Measurements from ENCODE around the gene JARID2.
"Not testable (repeated sequence)": the region's sequence is repeated elsewhere in the genome, so short reads cannot be mapped to it uniquely, and the experiment has no call there.

Gene JARID2

DNA sequence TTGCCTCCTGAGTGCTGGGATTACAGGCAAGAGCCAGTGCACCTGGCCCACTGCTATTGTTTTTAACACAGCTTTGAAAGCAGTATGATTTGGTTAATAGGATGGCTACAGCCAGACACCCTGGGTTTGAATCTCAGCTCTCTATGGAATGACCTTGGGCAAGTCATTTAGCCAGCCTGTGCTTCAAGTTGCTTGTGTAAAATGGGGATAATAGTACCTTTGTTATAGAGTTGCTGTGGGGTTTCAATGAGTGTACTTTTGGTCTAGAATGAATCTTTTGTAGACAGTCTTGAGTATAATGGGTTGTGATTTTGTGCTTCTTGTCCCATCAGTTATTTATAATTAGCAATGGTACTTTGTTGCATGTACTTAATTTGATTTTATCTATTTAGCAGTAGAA lies 70.9 kb downstream of the JARID2 start:
- DNase-seq, result no peak

DNA sequence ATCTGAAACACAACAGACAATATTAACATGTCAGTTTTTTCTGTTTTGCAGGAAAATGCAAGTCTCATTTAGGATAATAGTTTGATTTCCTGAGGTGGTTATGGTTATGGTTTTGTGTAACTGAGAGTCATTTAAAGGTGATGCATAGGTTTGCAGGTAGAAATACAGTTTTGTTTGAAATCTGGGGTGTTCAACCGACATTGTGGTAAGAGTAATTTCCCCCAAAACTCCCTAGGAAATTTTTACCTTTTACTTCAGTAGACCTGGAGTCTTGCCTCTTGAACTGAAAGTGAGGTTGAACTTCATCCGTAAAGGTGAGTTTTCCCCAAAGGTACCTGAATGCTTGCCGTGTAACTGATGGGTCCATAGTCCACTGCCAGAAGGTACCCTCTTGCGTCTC lies 71.4 kb downstream of the JARID2 start:
- no peak for DNase-seq

DNA sequence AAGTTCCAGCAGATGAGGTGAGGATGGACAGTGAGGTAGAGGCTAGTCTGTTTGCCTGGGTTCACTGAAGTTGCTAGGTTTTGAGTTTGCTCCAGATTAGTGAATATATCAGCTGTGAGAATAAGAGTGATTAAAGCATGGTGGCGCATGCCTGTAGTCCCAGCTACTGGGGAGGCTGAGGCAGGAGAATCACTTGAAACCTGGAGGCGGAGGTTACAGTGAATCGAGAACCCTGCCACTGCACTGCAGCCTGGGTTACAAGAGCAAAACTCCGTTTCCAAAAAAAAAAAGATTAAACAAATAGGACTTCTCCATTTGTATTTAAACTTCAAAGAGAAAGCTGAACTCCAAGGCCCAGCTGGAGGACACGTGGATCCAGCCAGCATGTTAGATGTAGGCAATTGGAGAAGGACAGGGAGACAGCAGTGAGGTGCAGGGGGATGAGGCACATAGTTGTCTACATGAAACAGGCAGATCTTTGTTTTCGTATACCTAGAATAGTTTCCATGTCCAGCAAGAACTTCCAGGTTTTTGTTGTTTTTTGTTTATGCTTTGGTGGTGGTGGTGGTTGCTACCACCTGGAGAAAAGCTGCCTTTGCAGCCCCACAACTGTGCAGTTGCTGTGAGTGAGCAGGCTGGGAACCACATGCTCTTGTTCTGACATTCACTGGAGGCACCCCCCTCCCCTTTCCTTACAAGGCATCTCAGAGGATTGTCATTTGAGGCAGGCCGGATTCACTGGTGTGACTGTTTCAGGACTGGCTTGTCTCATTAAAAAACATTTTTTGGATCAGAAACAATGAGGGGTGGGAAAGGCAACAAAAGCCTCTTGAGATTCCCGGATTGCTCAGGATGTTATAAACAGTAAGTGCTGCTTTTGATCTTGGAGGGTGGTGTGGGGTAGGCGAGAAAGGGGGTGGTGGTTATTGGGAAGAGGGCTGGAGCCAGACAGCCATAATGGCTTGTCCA lies 72.3 kb downstream of the JARID2 start:
- no peak for DNase-seq

DNA sequence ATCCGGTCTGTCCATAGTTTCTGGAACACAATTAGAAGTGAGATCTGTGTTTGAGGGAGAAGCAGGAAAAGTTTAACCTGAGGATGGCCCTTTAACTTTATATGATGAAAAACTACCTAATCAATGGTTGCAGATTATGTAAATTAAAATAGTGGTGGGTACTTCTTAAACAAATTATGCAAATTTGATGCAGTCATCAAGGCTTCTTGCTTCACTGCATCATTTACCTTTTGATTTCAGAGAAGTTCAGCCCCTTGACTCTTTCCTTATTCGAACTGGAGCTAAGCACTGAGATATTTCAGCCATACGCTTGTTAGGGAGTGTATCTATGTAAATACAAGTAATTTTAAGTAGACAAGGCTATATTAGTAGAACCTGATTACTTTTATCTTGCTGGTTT lies 73.8 kb downstream of the JARID2 start:
- no peak for DNase-seq

DNA sequence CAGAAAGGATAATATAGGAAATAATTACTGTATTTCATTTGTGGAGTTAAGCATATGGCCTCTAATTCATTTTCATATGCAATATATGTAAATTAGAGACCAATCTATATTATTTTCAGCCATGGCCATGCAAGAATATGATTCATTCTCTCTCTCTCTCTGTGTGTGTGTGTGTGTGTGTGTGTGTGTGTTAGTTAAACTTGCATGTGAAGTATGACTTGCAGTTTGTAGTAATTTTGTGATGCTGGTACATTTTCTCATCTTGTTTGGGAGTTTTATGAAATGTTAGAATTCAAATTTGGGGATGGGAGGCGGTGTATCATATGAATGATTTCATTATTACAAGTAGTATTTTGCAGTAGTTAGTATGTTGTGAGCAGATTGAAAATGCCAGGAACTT lies 74.8 kb downstream of the JARID2 start:
- DNase-seq, result no peak

DNA sequence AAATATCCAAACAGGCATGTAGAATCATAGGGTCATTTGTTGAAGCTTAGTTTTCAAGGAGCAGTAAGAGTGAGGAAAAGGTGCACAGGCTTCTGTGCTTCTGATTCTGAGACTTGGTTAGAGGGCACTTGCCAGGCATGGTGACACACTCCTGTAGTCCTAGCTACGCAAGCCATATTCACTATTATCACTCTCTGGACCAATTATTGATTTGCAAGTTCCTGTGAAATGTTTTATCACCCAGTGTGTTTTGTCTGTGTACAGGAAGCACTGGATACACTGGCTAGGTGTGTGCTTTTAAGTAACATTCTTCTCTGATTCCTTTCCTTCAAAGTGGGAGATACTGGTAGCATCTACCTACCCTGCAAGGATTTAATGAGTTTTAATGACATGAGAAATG lies 76.3 kb downstream of the JARID2 start:
- DNase-seq, result no peak

DNA sequence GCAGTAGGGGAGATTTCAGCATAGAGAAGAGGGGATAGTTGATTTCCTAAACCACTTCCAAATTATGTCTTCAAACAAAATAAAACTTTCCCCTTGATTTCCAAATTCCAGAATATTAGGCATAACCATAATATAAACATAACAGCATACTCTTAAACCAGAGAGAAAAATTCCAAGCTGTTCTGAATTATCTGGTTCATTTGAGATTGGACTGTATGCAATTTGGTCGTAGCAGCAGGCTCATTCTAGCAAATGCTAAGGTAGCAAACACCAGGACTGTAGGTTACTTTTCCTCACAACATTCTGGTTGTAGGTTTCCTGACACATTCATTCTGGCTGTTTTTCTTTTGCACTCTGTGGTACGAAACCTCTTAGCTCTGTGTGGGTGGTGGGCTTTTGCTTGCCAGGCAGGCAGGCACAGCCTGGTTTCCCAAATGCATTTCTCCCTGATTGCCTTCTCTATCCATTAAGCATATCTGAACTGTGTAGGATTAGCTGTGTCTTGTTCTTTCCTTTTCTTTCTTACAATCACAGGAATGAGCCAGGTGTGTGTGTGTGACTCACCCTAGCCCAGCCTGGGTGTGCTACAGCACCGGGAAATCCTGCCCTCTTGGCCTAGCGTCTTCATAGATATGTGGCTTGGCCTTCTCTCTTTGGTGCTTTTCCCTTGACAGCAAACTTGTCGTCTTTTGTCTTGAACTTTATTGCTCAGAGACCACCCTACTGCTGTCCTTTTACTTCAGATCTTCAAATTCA lies 77.1 kb downstream of the JARID2 start:
- DNase-seq, result peak; percentile 22

DNA sequence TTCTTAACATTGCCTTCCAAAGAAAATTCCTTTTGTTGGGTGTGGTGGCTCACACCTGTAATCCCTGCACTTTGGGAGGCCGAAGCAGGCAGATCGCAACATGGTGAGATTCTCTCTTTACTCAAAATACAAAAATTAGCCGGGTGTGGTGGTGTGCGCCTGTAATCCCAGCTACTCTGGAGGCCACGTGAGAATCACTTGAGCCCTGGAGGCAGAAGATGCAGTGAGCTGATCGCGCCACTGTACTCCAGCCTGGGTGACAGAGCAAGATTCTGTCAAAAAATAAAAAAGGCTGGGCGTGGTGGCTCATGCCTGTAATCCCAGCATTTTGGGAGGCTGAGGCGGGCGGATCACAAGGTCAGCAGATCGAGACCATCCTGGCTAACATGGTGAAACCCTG lies 77.7 kb downstream of the JARID2 start:
- not testable (repeated sequence) for DNase-seq

DNA sequence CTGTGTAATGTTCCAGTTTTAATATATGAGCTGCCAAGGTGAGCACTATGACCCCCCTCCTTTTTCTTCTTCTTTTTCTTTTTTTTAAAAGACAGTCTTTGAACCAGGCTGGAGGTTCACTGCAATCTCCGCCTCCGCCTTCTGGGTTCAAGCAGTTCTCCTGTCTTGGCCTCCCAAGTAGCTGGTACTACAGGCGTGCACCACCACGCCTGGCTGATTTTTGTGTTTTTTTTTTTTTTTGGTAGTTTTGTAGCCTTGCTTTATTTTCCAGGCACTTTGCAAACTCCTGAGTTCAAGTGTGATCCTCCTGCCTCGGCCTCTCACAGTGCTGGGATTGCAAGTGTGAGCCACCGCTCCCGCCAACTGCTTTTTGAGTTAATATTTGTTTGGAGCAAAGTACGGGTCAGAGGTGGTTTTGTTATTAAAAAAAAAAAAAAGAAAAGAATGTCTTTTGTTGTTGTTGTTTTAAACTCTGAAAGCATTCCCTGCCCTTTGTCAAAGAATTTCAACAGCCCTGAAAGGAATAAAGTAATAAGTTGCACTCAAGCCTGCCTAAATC lies 78.6 kb downstream of the JARID2 start:
- DNase-seq, result no peak

DNA sequence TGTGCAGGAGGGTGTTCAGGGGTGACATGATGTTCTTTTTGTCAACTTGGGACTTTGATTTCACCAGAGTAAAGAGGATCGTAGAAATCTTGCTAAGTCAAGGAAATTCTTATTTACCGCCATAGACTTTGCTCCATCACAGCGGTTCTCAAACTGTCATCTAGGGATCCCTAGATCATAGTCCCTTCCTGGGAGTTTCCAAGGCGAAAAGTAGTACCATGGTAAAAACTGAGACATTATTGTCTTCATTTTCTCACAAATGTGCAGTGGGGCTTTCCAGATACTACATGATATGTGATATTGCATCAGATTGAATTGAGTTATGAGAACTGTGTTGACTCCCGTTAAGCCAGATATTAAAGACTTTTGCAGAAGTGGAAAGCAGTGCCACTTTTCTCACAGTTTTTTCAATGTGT lies 79.7 kb downstream of the JARID2 start:
- no peak for DNase-seq

DNA sequence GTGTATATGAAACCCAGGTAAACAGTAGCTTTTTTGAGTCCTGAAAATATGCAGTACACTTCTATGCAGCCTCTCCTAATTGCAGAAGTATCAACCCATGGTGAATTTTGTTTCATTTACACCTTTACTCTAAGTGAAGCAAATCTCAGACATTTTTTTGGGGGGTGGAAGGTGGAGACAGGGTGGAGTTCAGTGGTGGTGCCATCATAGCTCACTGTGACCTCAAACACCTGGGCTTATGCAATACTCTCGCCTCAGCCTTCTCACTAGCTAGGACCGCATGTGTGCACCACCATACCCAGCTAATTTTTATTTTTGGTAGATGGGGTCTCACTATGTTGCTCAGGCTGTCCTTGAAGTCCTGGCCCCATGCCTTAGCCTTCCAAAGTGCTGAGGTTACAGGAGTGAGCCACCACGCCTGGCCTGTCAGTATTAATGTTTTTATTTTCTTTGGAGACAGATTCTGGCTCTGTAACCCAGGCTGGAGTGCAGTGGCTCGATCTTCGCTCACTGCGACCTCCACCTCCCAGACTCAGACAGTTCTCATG lies 80.3 kb downstream of the JARID2 start:
- DNase-seq, result no peak

DNA sequence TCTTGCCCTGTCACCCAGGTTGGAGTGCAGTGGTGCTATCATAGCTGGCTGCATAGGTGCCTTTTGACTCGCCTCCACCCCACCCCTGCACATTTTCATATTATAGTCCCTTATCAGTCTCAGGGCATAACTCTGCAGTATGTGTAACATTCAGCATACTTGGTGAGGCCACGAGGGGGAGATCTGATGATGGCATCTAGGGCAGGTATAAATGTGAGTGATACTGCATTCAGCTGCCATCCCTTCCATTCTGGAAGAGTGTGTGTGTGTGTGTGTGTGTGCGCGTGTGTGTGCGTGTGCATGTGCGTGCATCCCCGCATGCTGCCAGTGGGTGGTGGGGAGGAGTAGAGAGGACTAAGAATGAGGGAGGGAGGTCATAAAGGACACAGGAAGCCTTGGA lies 81.4 kb downstream of the JARID2 start:
- peak; percentile 24 for DNase-seq

DNA sequence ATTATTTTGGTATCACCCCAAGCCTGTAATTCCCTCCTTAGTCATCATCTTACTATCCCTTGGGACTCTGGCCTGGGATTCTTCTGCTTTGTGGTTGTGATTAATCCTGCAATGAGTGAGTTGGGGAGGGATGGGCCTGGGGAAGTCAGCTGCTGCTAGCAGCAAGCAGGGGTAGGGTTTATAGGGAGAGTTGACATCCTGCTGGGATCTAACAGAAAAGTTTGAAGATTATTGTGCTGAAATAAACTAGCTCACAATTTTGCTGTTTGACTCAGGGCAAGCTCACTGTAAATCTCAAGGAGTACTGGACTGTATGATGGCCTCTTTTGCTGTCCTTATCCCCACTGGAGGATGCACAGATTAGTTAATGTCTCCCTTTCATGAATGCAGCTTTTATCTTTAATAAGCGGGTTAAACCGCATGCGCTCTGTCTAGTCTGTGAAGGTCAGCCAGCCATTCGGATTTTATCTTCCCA lies 83.4 kb downstream of the JARID2 start:
- DNase-seq, result no peak

DNA sequence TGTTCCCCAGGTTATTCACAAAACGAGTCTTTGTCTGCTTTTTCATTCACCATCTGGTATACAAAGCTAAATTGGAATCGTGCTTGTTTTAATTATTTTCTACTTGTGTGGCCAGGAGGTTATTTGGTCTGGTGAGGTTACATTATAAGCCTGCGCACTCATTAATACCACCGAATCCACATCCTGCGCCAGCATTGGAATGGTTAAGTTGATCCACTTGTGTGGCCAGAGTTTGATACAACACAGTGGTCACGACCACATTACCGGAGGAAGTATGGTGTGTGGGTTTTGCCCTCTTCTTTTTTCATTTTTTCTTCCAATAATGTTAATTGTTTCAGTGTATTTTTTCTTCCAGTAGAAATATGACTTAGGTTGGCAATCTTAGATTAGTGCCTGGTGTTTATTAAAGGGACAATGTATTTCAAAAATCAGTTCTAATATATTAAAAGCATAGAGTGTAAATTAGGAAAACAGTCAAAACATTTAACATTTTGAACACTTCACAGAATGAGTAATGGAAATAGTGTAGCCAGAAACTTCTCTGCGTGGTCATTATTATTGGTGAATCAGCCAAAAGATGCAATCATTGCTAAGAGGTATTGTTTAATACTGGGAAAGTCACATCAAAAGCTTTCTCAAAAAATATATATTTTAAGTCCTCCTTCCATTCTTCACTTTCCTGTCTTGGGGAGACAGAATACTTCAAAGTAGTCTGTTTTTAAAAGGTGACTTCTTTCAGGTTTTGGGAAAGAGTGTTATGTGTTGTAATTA lies 84.5 kb downstream of the JARID2 start:
- no peak for DNase-seq

DNA sequence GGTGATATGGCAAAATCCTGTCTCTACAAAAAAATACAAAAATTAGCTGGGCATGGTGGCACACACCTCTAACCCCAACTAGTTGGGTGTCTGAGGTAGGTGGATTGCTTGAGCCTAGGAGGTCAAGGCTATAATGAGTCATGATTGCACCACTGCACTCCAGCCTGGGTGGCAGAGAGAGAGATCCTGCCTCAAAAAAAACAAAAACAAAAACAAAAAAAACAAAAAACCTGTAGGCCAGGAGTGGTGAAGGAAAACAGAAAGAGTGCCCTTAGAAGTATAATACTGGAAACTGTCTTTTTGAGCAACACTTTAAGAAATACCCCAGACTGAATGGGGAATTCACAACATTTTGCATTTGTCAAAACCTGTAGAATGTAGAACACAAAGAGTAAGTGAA lies 85.3 kb downstream of the JARID2 start:
- no peak for DNase-seq

DNA sequence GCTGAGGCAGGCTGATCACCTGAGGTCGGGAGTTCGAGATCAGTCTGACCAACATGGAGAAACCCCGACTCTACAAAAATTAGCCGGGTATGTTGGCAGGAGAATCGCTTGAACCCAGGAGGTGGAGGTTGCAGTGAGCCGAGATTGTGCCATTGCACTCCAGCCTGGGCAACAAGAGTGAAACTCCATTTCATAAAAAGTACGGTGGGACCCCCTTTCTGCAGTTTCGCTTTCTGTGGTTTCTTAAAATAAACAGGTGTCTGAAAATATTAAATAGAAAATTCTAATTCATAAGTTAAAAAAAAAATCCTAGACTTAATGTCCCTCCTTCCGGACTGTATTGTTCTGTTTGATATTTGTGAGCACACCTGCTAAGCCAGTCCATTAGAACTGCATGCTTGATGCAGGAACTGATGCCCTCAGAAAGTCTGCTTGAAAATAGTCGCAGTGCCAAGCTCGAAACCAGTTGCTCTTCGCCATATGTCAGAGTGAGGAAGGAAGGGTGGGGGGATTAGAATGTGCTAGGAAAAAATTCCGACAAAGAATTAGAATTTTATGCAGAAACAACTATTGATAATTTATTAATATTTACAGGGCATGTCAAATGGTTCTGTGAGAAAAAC lies 85.9 kb downstream of the JARID2 start:
- no peak for DNase-seq

DNA sequence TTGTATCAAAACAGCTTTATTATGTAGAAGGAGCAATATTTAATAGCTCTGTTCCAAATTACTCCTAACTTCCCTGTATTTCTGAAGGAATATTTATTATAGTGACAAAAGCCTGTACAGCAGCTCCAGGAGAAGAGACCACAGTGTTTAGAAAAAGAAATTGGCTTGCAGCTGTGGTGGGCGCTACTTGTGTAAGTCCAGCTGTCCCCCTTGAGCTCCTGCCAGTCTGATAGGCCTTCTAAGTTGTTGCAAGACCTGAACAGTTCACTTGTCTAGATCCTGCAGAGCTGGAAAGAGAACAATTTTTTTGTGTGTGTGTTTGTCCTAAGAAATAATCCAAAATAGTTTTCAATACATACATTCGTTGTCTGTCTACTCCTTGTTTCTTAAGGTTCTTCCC lies 86.6 kb downstream of the JARID2 start:
- DNase-seq, result no peak

DNA sequence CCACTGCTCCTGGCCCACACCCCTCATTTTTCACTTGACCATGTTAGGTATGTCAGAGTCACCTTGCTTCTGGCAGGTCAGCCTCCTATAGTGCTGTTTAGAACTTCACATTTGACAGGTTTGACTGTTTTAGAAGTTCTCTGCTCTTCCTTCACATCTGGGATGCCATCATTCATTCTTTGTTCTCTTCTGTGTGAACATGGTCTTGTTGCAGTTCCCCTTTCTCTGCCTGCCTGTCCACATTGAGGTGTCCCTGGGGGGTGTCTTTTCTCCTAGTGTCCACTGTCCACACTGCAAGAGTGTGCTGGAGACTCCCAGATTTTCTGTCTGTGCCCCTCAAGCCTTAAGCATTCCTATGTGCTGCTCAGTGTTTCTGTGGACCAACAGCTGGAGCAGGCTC lies 89.5 kb downstream of the JARID2 start:
- DNase-seq, result no peak

DNA sequence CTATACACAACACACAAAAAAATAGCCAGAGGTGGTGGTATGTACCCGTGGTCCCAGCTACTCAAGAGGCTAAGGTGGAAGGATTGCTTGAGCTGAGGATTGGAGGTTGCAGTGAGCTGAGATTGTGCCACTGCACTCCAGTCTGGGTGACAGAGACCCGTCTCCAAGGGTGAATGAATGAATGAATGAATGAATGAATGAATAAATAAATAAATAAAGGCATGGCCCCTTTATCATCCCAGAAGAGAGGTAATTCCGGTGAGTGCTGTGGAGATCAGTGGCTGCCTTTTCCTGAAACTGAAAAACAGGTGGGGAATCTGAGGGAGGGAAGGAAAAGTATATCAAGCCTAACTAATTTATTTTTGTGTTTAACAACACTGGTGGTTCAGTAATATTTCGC lies 90.0 kb downstream of the JARID2 start:
- no peak for DNase-seq

DNA sequence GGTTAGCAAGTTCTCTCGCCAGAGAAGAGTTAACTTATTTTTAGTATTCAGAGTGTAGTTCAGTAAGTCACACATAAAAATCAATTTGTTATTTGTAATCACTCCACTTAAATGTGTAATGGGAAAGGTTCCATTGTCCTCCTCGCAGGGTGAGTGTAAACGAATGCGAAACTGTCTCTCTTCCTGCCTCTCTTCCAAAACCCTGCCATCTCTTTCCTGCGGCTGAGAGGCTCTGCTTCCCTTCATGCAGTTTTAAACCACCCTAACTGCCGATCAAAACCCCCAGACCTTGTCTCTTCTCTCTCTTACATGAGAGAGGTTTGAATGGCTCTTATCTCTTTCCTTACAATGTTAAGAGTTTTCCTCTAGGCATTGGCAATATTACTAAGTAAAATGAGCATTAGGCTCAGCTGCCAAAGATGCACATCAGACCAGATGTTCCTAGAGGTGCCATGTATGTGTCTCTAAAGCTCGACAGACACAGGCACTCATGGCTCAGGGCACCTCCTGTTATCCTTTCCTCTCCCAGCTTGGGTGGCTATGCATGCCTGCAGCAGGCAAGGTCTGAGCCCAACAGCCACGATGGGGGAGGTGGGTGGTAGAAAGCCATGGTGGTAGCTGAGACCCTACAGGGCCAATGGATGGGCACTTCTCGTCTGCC lies 91.2 kb downstream of the JARID2 start:
- no peak for DNase-seq

DNA sequence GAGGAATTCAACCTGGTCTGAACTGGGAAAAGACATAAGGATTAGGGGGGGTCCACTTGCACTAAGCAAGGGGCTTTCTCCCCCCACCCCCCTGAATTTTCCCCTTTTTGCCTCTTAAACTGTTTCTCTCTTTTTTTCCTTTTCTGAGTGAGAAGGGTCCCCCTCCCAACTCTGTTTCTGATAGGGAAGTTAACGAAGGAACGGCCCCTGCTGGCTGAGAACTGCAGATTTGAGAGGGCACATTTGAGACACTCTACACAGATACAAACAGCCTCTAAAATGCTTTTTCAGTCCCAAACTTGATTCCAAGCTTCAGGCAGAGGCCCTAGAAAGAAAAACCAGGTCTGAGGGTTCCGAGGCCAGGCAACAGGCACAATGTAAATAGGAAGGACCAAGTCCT lies 91.7 kb downstream of the JARID2 start:
- no peak for DNase-seq

DNA sequence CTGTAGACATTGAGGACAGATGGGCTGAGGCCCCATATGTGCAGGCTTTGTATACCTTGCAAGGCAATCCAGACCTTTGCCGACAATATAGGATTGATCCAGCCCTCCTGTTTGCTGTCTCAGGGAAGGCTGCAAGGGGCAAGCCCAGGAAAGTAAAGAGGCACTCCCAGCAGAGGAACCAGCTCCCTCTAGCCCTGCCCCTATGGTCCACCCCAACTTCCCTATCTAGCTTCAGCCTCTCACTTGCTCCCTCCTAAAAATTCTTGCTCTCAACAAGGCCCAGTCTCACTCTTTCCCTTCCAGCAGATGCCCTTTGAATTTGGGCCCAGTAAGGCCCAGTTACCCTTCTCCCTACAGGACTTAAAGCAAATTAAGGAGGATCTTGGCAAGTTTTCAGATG lies 92.6 kb downstream of the JARID2 start:
- no peak for DNase-seq
